Activated naive CD4-positive, alpha-beta T cell treated with anti-CD3 and anti-CD28 coated beads, Interleukin-2, amount 50 U/mL, for 72 hours (primary cell): ENCODE measurements around the gene GPATCH8. TPM values are rescaled to one million over a fixed set of nuclear protein-coding genes. Genes with fewer than 3 reads are reported as not detected.

ENCODE experiments used
- ATAC-seq, 2 donors: fragments of 150-1000 bp; cut with Tn5 transposase; 2 replicates each; pipeline ENCODE4 v1.10.0; 2021; ENCODE audit warnings: mild to moderate bottlenecking in 2 of 2, moderate library complexity in 2 of 2
- DNase-seq, 2 donors: peaks; one replicate each; pipeline ENCODE4 v3.0.0; 2021 to 2022; ENCODE audit warnings: low spot score in 2 of 2
- H3K27ac Mint-ChIP-seq, 2 donors: one replicate each; pipeline ENCODE4 v1.8.0; 2022; ENCODE audit warnings: mild to moderate bottlenecking in 2 of 2, mixed read lengths in 2 of 2
- H3K36me3 Mint-ChIP-seq, 2 donors: one replicate each; pipeline ENCODE4 v1.8.0; 2022; ENCODE audit warnings: mixed read lengths in 2 of 2
- H3K9me3 Mint-ChIP-seq, 2 donors: one replicate each; pipeline ENCODE4 v1.8.0; 2022; ENCODE audit warnings: mixed read lengths in 2 of 2
- total RNA-seq, 2 donors: library from RNA; stranded (reverse); gene quantifications; one replicate each; pipeline ENCODE4 v1.2.3, GENCODE V29; 2022

GPATCH8 gene
- total RNA-seq, 2 donors from 2014 or later, result 39.3 to 46.2 TPM

GRCh38 chr17:44348234-44348987 is 154.8 kb downstream of the GPATCH8 start:
- H3K36me3 Mint-ChIP-seq, result peaks cover 0 to 8% of the 10 kb centered on the region in 2 donors
- H3K9me3 Mint-ChIP-seq, result no peaks in the 10 kb centered on the region
- peak overlapping the region in 1 of 2 donors; percentile 46 for H3K27ac Mint-ChIP-seq
- DNase-seq, result no peak
- peak in 1 of 2 donors; percentile 40 for ATAC-seq

Other genes starting within 250 kb of the GPATCH8 start
- not detected for gene SLC4A1, start 235.3 kb downstream of the GPATCH8 start, total RNA-seq
- 1 to 10 TPM; 1.0 to 1.9 TPM for gene RUNDC3A, start 194.8 kb downstream of the GPATCH8 start, total RNA-seq
- 100 to 1,000 TPM in 1 of 2 donors, 10 to 100 TPM in 1; 92.4 to 131 TPM for gene SLC25A39, start 178.6 kb downstream of the GPATCH8 start, total RNA-seq
- gene GRN, start 158.1 kb downstream of the GPATCH8 start, total RNA-seq, result 10 to 100 TPM; 65.0 to 73.0 TPM
- under 1 TPM; 0.35 to 0.43 TPM for gene FAM171A2, start 139.6 kb downstream of the GPATCH8 start, total RNA-seq
- 1 to 10 TPM; 2.6 to 3.2 TPM for gene ITGA2B, start 113.8 kb downstream of the GPATCH8 start, total RNA-seq
- gene FZD2, start 54.1 kb upstream of the GPATCH8 start, total RNA-seq, result under 1 TPM in 1 of 2 donors, not detected in 1; 0.27 TPM
- gene MEIOC, start 153.1 kb upstream of the GPATCH8 start, total RNA-seq, result under 1 TPM; 0.37 to 0.96 TPM
- 10 to 100 TPM; 33.8 to 35.3 TPM for gene CCDC43, start 186.4 kb upstream of the GPATCH8 start, total RNA-seq
- gene DBF4B, start 205.3 kb upstream of the GPATCH8 start, total RNA-seq, result 10 to 100 TPM; 31.6 to 31.8 TPM